ENCODE results near the gene MYO5C. TPM values are rescaled to one million over a fixed set of nuclear protein-coding genes. Genes with fewer than 3 reads are reported as not detected.

The MYO5C gene
- total and polyA plus RNA-seq, 2 of the 13 experiments (the other 11 are each of a cell fraction or from before 2014, with no cell fraction given): 15.7 to 23.7 TPM

DNA sequence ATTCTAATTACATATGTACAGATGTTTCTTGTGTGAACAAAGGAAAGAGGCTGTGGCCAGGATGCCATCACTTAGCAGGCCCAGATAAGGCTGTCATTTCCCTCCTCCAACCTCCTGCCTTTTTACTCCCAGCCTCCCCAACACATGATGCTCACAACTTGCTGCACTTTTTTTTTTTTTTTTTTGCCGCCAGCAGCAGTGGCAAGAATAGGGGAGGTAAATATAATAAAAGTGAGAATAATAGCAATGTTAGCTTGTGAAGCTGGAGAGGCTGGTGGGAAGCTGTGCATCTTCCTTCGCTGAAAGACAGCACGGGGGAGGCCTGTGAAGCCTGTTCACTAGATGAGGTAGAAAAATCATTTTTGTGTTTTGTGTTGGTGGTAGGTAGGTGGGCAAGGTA, 42.5 kb upstream of the MYO5C start:
- Histone ChIP-seq H3K9me3 (ENCODE audit: low read length) (no peaks in the 10 kb centered on the region), H3K36me3 (replicated peaks in 1 of 2; ENCODE audit: control insufficient read depth in 1 of 2, insufficient read depth in 2 of 2, low read length in 2 of 2) (no peaks in the 10 kb centered on the region), H3K27me3 (ENCODE audit: control insufficient read depth in 1 of 2, insufficient read depth in 2 of 2, low read length in 2 of 2) (no peaks in the 10 kb centered on the region; a peak in 1 of 5 replicates), H3K79me2 (ENCODE audit: insufficient read depth, low read length) (no peaks in the 10 kb centered on the region), H4K20me1 (ENCODE audit: insufficient read depth, low read length) (no peaks in the 10 kb centered on the region), H3K4me1 (ENCODE audit: insufficient read depth, low read length) (peaks cover 35% of the 10 kb centered on the region), H2AFZ (ENCODE audit: low read length) (no peak overlapping the region), H3K4me3 (replicated peaks in 1 of 3; ENCODE audit: insufficient read depth in 1 of 3, low read depth in 2 of 3, low read length in 3 of 3) (no peak overlapping the region), H3K9ac (ENCODE audit: insufficient read depth, low read depth, low read length) (no peak overlapping the region), H3K27ac (ENCODE audit: extremely low read length, insufficient read depth, low read length) (no peak overlapping the region), H3K4me2 (ENCODE audit: low read depth, low read length) (no peak overlapping the region)
- DNase-seq (ENCODE audit: low spot score): no peak
- ChIA-PET POLR2A (no interaction called here), CTCF (ENCODE audit: low intra/inter-chr PET ratio, low total read pairs) (no interaction called here)
- BruUV-seq (replicated peaks): no TSS peak
- no peak for ATAC-seq
- no peak for TF ChIP-seq ZNF724P (CRISPR knock-in tag; IDR thresholded peaks at IDR 0.05; ENCODE audit: borderline replicate concordance)
- TF ChIP-seq, protein P1, sequence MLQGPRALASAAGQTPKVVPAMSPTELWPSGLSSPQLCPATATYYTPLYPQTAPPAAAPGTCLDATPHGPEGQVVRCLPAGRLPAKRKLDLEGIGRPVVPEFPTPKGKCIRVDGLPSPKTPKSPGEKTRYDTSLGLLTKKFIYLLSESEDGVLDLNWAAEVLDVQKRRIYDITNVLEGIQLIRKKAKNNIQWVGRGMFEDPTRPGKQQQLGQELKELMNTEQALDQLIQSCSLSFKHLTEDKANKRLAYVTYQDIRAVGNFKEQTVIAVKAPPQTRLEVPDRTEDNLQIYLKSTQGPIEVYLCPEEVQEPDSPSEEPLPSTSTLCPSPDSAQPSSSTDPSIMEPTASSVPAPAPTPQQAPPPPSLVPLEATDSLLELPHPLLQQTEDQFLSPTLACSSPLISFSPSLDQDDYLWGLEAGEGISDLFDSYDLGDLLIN (CRISPR knock-in tag; IDR thresholded peaks at IDR 0.05; ENCODE audit: borderline replicate concordance): no peak
- TF ChIP-seq PHF21A (CRISPR knock-in tag; IDR thresholded peaks at IDR 0.05): no peak
- TF ChIP-seq ZNF224 (CRISPR knock-in tag; IDR thresholded peaks at IDR 0.05): no peak
- intact Hi-C loops (cut with micrococcal nuclease; ENCODE audit: unreplicated experiment) (no loop called here), in situ Hi-C loops (cut with HindIII; ENCODE audit: extremely low pct_ligation_motif_present, low pct_unique_long_range_greater_than_20kb) (no loop called here)
- 98% methylated on average over 3 of the region's 3 CpGs for whole genome bisulfite sequencing (ENCODE audit: low lambda C conversion rate)
- FAIRE-seq: no peak

DNA sequence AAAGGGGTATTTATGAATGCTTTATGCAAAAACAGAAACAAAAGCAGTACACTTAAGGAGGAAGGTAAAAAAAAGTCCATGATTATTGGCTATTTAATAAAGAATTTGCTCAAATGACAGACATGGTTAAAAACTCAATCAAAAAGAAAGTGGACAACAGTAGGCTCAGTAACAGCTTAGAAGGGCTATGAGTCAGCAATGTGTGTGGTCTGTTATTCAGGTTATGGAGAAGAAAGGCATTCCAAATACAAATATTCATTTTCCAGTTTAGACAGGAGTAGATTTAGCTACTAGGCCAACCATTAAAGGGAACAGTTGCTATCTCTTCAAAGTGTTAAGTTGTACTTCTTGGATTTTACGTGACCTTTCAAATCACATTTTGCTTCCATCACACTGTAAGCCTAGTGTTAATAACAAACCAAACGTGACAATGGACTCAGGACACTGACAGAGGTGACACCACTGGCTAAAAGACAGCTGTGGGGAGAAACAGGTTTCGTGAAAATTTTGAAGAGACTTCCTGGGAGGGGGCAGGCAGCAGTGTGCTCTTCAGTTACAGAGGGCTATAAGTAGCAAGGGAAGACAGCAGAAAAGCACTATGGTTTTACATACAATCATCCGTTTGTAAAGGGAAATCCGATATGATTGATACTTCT, 41.7 kb upstream of the MYO5C start:
- H3K36me3 ChIP-seq (replicated peaks in 1 of 2; ENCODE audit: control insufficient read depth in 1 of 2, insufficient read depth in 2 of 2, low read length in 2 of 2): no peaks in the 10 kb centered on the region
- DNase-seq (ENCODE audit: low spot score) (peak; percentile 16), FAIRE-seq (peak; percentile 21), ATAC-seq (peak; percentile 54; the same call in 1 of the 3 replicates)
- ChIA-PET CTCF (ENCODE audit: low intra/inter-chr PET ratio, low total read pairs) (interaction anchor here (1.0 kb wide), 1 partner anchor 82 kb away, joined by 3 read pairs; no protein-coding TSS in a partner anchor), POLR2A (no interaction called here)
- peaks cover 35% of the 10 kb centered on the region for H3K4me1 ChIP-seq (ENCODE audit: insufficient read depth, low read length)
- intact Hi-C loops (cut with micrococcal nuclease; ENCODE audit: unreplicated experiment) (no loop called here), in situ Hi-C loops (cut with HindIII; ENCODE audit: extremely low pct_ligation_motif_present, low pct_unique_long_range_greater_than_20kb) (no loop called here)
- peak overlapping the region; percentile 1 for H2AFZ ChIP-seq (ENCODE audit: low read length)
- no peak overlapping the region for H3K4me3 ChIP-seq (replicated peaks in 1 of 3; ENCODE audit: insufficient read depth in 1 of 3, low read depth in 2 of 3, low read length in 3 of 3)
- H3K4me2 ChIP-seq (ENCODE audit: low read depth, low read length): 0 out of 2 replicates have a peak overlapping the region, but pooled peaks have one; percentile 1
- H3K27ac ChIP-seq (ENCODE audit: extremely low read length, insufficient read depth, low read length): peak overlapping the region; percentile 23
- no peaks in the 10 kb centered on the region; a peak in 1 of 5 replicates for H3K27me3 ChIP-seq (ENCODE audit: control insufficient read depth in 1 of 2, insufficient read depth in 2 of 2, low read length in 2 of 2)
- H3K9ac ChIP-seq (ENCODE audit: insufficient read depth, low read depth, low read length): no peak overlapping the region
- H3K79me2 ChIP-seq (ENCODE audit: insufficient read depth, low read length): no peaks in the 10 kb centered on the region
- H4K20me1 ChIP-seq (ENCODE audit: insufficient read depth, low read length): no peaks in the 10 kb centered on the region
- TF ChIP-seq NFE2L2 (IDR thresholded peaks at IDR 0.05; ENCODE audit: low read length) (peak; percentile 47; the same call in 1 of the 2 replicates), MAFK (conservative IDR thresholded peaks at IDR 0.05 in 1 of 2, IDR thresholded peaks at IDR 0.05 in 1 of 2; ENCODE audit: low read length in 2 of 2) (peak in 1 of 2 experiments; percentile 42; a peak in 1 of 4 replicates), MBNL3 (CRISPR knock-in tag; conservative IDR thresholded peaks at IDR 0.05) (no peak), NFE2 (CRISPR knock-in tag; IDR thresholded peaks at IDR 0.05) (peak; percentile 44; the same call in 1 of the 2 replicates)
- 84% methylated on average over 5 of the region's 5 CpGs for WGBS (ENCODE audit: low lambda C conversion rate)
- BruUV-seq (replicated peaks): no TSS peak
- H3K9me3 ChIP-seq (ENCODE audit: low read length): no peaks in the 10 kb centered on the region
